Hair follicle dermal papilla cell (primary cell): ENCODE measurements around the gene KRT2. TPM values are rescaled to one million over a fixed set of nuclear protein-coding genes. Genes with fewer than 3 reads are reported as not detected.

Source experiments
- total RNA-seq: library from RNA; depleted of rRNA; stranded (reverse); fragments of >200 nt; gene quantifications from 2 replicates; pipeline ENCODE4 v1.2.3, GENCODE V29; 2012

The KRT2 gene
- not detected in 2 replicates for total RNA-seq

GRCh38 chr12:52651726-52652261, at the start of gene KRT2:
Gene KRT2, minus strand, starts transcription at chr12:52652211. Its CDS starts 69 bp downstream, at chr12:52652142.

GRCh38 chr12:52680363-52680762, 28.4 kb upstream of the KRT2 start, which contains the start of gene KRT1:
Gene KRT1, minus strand, starts transcription at chr12:52680407. Its CDS starts 59 bp downstream, at chr12:52680348.

GRCh38 chr12:52618216-52618615, 33.8 kb downstream of the KRT2 start, which contains the start of gene KRT73:
Gene KRT73, minus strand, starts transcription at chr12:52618559. Its CDS starts 35 bp downstream, at chr12:52618524.

GRCh38 chr12:52600941-52601481, 51.0 kb downstream of the KRT2 start, which contains the start of gene KRT72:
Gene KRT72, minus strand, starts transcription at chr12:52601463. Its CDS starts 11 bp downstream, at chr12:52601452.

Other genes with a start within 250 kb of the KRT2 start
- gene KRT82, start 245.9 kb downstream of the KRT2 start, total RNA-seq = not detected in 2 replicates
- gene KRT75, start 217.8 kb downstream of the KRT2 start, total RNA-seq = not detected in 2 replicates
- 1.9 and 4.1 TPM in 2 replicates for gene KRT6B, start 200.1 kb downstream of the KRT2 start, total RNA-seq
- not detected in 2 replicates for gene KRT6C, start 178.4 kb downstream of the KRT2 start, total RNA-seq
- gene KRT6A, start 159.0 kb downstream of the KRT2 start, total RNA-seq = 3.4 and 40.3 TPM in 2 replicates
- 9.4 and 10.5 TPM in 2 replicates for gene KRT5, start 131.8 kb downstream of the KRT2 start, total RNA-seq
- gene KRT71, start 99.1 kb downstream of the KRT2 start, total RNA-seq = not detected in 2 replicates
- gene KRT74, start 78.4 kb downstream of the KRT2 start, total RNA-seq = not detected in 2 replicates
- not detected in 2 replicates for gene KRT72, start 50.7 kb downstream of the KRT2 start, total RNA-seq
- not detected in 2 replicates for gene KRT73, start 33.7 kb downstream of the KRT2 start, total RNA-seq
- not detected in 2 replicates for gene KRT1, start 28.2 kb upstream of the KRT2 start, total RNA-seq
- gene KRT77, start 51.3 kb upstream of the KRT2 start, total RNA-seq = not detected in 2 replicates
- not detected in 2 replicates for gene KRT76, start 125.1 kb upstream of the KRT2 start, total RNA-seq
- gene KRT3, start 143.9 kb upstream of the KRT2 start, total RNA-seq = not detected in 2 replicates
- not detected in 2 replicates for gene KRT4, start 161.9 kb upstream of the KRT2 start, total RNA-seq
- not detected in 2 replicates for gene KRT79, start 182.1 kb upstream of the KRT2 start, total RNA-seq
- not detected in 2 replicates for gene KRT78, start 196.8 kb upstream of the KRT2 start, total RNA-seq